GM21786 (cell line): Measurements from ENCODE around the gene YOD1.

ENCODE experiments used
- ATAC-seq: cut with Tn5 transposase; IDR thresholded peaks from one replicate; pipeline ENCODE4 v1.9.1; 2021; ENCODE audit not compliant: unreplicated experiment

Gene YOD1

DNA sequence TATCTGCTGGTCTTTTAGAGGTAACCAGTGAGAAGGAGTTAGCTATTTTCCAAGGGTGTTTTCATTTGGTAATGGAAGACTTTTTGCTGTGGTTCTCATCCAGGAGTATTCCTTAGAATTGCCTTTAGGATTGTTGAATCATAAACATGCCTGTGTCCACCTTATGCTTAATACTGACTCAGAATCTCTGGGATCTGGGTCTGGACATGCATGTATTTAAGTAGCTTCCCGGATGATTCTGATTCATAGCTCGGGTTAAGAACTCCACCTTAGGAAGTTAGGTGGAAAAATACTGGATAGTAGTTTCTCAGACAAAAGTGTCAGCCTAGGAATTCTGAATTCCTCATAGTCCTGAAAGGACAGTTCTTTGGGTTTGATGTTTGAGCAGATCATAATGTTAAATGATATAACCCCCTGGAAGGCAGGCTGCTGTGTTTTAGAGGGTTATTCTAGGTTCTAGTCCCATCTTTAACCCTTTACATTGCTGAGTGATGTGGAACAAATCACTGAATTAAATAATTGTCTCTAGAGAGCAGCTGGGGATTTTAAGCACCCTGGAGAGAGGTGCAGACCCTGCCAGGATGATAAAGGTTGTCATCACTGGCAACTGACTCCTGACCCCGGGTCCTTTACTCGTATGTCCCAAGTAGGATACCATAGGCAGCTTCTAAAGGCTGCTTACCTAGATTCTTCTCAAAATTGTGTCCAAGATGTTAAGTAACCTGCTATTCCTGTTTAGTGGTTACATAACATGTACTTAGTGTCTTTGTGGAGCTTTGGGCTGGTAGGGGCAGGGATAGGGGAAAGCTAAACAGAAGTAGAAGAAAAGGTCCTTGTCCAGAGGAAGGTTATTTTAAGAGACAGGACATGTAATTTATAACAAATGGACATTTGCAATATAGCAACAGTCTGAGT lies 23.2 kb upstream of the YOD1 start:
- ATAC-seq, result no peak

DNA sequence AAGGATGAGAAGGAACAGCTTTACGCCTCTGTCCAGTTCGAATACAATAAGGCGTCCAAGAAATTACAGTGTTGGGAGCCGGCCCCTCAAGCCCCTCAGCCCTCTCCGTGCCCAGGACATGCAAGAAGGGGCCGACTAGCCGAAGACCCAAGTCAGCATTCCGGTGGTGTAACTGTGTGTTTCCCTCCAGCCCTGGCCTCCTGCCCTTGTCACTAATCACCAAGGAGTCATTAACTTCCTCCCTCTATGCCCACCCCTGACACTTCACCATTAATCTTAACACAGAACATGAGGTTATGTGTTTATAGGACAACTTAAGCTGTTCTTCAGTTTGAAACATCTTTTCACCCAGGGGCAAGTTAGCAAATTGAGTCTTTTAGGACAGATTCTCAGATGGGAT lies 21.2 kb upstream of the YOD1 start:
- no peak for ATAC-seq

DNA sequence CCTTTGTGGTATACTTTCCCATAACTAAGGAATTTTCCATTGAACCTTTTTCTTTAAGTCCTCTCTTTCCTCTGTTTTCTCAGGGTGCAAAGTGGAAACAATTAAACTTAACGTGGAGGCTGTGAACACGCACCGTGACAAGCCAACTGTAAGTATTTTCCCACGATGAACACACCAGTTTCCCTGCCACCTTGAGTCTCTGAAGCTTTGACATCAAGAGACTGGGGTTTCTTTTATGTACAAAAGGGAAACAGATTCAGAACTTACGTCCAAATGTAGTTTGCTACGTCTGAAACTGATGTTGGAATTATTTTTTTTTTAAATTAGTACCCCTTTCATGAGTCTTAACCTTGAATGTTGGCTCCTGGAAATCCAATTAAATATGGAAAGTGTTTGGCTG lies 20.4 kb upstream of the YOD1 start:
- no peak for ATAC-seq

DNA sequence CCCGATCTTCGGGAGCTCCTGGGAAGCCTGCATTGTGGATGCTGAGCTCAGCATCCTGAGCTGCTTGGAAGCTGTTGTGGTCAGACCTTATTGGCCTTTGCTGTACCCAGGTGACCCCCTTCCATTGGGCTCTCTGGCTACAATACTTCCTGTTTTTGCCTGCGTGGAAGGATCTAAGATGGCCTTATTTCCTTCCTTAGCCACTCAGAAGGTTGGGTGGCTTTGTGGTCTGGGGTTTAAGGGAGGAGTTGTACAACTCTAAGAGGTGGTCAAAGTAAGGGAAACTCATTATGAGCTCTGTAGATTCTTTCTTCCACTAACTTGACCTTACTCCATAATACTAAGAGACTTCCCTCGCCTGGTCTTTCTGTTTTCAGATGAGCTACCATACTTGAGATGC lies 19.8 kb upstream of the YOD1 start:
- ATAC-seq, result no peak

DNA sequence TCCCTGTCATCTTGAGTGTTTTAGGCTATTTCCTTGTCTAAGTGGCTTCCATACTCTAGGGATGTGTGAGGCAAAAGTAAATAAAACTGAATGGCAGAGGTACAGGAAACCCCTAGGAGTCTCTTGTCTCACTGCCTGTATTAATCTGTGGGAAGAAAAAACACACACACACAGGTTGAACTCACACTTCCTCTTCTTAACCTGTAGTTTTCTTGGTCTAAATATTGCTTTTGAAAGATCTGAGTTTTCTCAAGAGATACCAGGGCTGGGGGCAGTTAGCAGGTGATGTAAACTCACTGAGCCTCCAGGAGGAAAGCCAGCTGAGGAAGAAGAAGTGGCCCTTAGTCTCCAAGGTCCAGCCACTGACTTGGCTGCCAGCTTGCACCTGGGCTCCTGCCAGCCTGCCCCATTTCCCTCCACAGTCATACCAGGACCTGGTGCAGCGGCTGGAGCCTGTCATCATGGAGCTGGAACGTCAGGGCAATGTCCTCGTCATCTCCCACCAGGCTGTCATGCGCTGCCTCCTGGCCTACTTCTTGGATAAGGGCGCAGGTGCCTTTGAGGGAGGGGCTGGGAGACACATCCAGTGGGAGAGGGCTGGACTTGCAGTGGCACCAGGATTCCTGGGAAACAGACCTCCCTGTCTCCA lies 19.0 kb upstream of the YOD1 start:
- ATAC-seq, result peak; percentile 88

DNA sequence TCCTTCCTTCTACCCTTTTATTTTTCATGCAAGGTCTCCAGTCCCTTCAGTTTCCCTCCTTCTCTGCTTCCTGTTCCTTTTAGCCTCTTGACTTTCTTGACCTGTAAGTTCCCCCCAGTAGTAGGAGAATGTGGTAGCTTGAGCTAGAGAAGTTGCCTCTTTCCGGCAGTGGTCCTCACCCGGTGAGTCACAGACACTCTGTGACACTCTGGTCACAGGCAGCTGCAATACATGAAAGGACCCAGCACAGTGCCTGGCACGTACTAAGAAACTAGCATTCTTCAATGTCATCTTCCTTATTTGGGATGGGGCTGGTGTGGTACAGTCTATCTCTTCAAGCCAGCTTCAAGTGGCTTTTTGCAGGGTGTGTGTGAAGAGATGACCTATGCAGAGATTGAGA lies 18.1 kb upstream of the YOD1 start:
- ATAC-seq, result no peak

- no peak for ATAC-seq
These were observed 16.7 kb upstream of the YOD1 start for GRCh38 chr1:207067665-207068064.

GRCh38 chr1:207067185-207067584 lies 16.2 kb upstream of the YOD1 start:
- no peak for ATAC-seq

- no peak for ATAC-seq
These were observed 13.6 kb upstream of the YOD1 start for GRCh38 chr1:207064561-207064960.

- ATAC-seq, result no peak
These were observed 12.0 kb upstream of the YOD1 start for GRCh38 chr1:207063014-207063413.

- ATAC-seq, result no peak
These were observed 11.1 kb upstream of the YOD1 start for GRCh38 chr1:207062058-207062457.

GRCh38 chr1:207060596-207060995 lies 9.6 kb upstream of the YOD1 start:
- ATAC-seq, result no peak

DNA sequence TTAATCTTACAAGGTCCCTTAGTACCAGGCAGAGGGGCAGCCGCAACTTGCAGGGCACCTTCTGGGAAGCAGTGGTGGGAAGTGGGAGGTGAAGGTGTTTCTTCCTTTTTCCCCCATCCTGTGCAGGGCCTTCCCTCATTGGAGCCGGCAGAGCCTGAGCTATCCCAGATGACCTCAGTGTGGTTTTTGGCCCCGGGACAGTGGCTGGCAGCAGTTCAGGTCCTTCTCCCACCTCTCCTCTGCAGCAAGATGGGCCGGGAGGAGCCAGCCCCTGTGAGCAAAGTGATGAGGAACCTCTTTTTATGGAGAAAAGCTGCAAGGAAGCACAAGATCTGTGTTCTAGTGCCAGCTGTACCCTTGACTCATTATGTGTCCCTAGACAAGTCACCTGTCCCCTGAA lies 8.9 kb upstream of the YOD1 start:
- ATAC-seq, result no peak

DNA sequence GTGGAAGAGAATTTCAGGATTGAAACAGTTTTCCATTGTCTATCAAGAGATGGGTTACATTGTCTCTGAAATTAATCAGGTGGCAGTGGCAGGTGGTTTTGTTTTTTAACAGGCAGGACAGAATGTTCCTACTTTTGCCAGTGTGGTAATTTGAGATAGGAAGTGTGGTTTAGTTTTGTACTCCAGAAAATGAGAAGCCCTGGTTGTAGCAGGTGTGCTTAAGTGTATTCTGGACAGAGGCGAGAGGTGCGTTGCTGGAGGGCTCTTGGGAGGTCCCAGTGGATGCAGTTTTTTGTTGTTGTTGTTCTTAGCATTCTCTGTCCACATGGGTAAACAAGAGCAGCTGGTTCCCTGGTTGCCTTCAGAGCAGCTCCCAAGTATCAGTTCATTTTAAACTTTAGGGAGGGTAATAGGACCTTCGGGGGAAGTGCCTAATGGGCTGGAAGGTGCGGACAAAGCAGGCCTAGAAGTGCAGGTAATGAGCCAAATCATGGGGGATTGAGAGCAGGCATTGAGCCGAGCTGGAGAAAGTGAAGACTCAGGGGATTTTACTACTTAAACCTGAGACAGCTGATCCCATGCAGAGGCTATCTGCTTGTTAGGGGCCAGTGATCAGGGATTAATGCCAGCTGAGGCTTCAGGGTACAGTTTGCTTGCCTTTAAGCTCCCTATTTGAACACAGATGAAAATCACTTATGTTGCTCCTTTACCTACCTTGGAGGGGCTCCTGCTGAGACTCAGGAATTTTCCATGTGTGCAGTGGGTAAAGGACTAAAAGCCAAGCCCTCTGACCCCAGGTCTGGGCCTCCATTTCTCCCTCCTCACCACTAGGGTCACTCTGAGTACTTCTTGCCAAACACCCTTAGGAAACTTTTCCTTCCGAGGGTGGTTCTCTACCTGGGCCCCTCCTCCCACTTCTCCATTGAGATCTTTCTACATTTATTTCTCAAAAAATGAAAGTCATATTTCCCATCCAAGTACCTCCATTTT lies 8.2 kb upstream of the YOD1 start:
- ATAC-seq, result no peak

- no peak for ATAC-seq
These were observed 7.2 kb upstream of the YOD1 start for GRCh38 chr1:207058252-207058651.

DNA sequence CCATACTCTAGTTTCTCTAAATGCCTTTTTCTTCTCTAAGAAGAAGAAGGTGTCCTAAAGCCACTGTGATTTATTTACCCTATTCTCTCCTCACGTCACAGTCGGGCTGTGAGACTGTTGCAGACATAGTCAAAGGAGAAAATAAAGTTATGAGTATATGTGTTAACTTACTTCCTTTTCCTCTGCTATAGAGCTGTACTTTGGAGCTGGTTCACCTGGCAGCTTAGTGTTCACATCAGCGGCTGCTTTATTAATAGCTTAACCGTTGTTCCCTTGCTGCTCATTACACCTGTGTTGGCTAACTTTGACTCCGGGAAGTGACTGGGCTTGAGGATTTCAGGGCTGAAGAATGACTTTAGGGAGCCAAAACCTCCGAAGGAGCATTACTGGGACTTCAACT lies 5.7 kb upstream of the YOD1 start:
- no peak for ATAC-seq

DNA sequence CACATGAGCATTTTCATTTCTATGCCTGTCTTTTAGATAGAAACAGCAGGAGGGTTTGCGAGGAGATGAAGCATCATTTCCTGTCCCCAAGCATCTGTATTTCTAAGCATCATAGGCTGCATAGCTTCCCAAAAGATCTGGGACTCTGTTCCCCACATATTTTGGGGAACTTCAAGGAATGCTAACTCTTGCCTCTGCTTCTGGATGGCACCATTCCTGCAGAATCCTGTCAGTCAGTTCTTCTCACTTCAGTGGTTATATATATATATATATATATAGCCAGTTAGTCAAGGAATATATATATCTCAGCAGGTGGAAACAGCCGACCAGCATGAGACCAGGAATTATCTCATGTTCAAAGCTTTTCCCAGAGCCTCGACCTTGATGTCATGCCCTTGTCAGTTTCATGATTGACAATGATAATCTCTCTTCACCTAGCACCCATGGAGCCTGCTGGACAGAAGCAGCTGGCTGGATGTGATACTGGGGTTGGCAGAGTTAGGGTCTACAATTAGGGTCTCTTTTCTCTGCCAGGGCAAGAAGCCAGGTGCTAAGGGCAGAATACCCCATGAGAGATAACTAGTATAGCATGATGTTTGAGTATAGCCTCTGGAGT lies 4.5 kb upstream of the YOD1 start:
- no peak for ATAC-seq

DNA sequence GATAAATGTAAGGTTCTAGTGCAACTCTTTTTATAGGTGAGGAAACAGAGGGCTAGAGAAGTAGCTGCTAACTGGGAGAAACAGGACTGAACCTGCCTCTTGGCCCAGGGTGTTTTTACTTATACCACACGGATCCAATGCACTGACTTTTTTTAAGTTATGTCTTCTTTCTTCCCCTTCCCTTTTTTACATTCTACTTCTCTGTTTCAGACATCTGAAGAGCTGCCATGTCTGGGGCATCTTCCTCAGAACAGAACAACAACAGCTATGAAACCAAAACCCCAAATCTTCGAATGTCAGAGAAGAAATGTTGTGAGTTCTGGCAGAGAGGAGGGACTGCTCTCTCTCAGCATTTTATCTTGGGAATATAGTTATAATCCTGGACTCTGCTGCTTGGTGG lies 3.5 kb upstream of the YOD1 start:
- no peak for ATAC-seq

DNA sequence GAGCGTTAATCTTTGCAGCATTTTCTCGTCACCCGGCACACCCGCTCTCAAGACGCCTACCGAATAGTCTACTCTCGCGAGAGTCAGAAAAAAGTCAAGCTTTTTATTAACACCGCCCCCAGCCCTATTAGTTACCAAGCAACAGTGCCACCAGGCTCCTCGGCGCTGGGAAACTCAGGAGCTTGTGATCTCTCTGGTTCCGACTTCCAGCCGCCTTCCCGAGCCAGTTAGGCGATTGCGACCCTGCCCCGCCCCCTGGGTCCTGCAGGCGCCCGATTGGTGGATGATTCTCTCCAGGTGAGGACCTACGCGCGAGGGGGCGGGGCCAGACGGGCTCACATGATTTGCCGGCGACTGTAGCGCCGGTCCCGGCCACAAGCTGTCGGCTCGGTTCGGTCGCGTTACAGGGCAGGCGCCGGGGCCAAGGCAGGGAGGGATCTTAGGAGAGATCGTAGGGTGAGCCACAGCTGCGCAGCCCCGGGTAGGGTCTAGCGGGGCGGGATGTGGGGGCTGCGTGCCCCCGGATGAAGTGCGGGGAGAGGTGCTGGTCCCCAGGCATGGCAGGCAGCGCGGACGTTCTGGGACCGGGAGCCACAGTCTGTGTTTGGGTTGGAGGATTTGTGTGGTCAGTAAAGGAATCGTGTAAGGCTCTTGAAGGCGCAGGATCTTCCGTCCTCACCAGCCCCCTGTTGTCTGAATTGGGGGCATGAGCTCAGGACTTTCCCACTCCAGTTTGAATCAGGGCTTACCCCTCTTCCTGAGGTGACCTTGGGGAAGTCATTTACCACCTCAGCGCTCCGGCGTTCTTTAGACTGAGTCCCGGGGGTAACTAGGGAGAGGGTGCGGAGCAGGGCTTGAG lies 2.1 kb upstream of the YOD1 start, which contains the start of gene PFKFB2:
Gene PFKFB2 (plus strand): TSS at position 365 of the 859 bp plus-strand sequence. CDS start 1,443 bp downstream, outside the sequence.
- peak; percentile 79 for ATAC-seq
